ENCODE measurements around the gene ITGA11. TPM values are rescaled to one million over a fixed set of nuclear protein-coding genes. Genes with fewer than 3 reads are reported as not detected.

ITGA11 gene
- total and polyA plus RNA-seq, 2 donors from 2014 or later, result 3.4 to 11.1 TPM

GRCh38 chr15:68405378-68406250 lies 26.3 kb downstream of the ITGA11 start:
- H3K9ac ChIP-seq (ENCODE audit: low read length in 3 of 3), result no peak overlapping the region
- DNase-seq (peak in 2 of 5 donors; percentile 4 to 19), FAIRE-seq (no peak)
- no peaks in the 10 kb centered on the region for H3K27me3 ChIP-seq (ENCODE audit: control insufficient read depth, insufficient read depth, low read length)
- no peaks in the 10 kb centered on the region for H3K9me3 ChIP-seq (ENCODE audit: control insufficient read depth in 2 of 3, insufficient read depth in 1 of 3, low read length in 3 of 3)
- no peaks in the 10 kb centered on the region for H3K36me3 ChIP-seq (ENCODE audit: control insufficient read depth in 2 of 3, insufficient read depth in 3 of 3, low read length in 3 of 3)
- TF ChIP-seq CTCF (IDR thresholded peaks at IDR 0.05; ENCODE audit: borderline replicate concordance, extremely low read depth, insufficient read depth), result no peak
- peaks cover 0 to 4% (median 0%) of the 10 kb centered on the region in 3 donors for H3K4me1 ChIP-seq (ENCODE audit: control insufficient read depth in 2 of 3, insufficient read depth in 2 of 3, low read depth in 1 of 3, low read length in 3 of 3)
- no peak overlapping the region for H3K27ac ChIP-seq (ENCODE audit: low read depth in 2 of 2, low read length in 2 of 2)
- H3K4me3 ChIP-seq (ENCODE audit: low read length in 3 of 3), result no peak overlapping the region
- intact Hi-C loops (cut with DNase I), result no loop called here

DNA sequence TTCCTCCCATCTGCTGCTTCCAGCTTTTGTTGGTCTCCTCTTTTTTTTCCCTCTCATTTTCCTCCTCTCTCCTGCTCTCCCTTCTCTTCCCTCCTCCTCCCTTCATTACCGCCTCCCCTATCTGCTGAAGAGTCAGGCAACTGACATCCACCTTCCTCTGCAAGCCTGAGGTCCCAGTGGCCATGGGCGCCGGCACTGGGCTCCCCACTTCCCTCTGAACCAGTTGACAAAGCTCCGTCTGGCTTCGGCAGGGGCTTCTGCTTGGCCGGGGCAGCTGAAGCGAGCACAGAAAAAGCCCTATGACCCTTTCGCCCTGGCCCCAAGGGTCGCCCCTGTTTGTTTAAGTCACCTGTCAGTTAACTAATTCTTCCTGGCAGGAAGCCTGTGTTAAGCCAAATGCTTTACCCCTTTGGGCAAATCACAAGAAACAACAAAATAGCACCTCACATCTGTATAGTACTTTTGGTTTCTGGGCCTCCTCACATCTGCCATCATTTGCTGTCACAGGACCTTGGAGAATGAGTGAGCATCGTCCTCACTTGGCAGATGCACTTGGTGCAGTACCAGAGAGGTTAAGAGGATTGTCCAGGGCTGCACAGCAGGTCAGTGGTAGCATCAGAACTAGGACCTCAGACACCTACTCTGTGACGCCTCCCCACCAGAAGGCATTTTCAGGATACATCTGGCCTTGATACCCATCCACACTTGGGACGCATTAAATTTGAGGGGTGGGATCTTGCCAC lies 27.7 kb downstream of the ITGA11 start:
- DNase-seq, result peak in 3 of 5 donors; percentile 3 to 41 (median 22)

DNA sequence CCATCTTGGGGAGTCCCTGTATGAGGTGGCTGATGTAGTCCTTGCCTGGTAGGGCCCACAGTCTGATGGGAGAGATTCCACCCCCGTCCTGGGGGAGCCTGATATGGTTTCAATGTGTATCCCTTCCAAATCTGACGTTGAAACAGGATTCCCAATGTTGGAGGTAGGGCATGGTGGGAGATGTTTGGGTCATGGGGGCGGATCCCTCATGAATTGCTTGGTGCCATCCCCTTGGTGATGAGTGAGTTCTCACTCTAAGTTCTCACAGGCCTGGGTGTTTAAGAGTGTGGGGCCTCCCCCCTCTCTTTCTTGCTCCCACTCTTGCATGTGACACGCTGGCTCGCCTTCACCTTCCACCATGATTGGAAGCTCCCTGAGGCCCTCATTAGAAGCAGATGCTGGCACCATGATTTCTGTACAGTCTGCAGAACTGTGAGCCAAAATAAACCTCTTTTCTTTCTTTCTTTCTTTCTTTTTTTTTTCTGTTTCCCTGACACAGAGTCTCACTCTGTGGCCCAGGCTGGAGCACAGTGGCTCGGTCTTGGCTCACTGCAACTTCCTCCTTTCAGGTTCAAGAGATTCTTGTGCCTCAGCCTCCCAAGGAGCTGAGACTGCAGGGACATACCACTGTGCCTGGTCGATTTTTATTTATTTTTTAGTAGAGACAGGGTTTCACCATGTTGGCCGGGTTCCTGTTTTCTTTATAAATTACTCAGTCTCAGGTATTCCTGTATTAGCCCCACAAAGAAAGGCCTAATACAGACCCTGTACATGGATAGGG lies 28.6 kb downstream of the ITGA11 start:
- H3K36me3 ChIP-seq (ENCODE audit: control insufficient read depth in 2 of 3, insufficient read depth in 3 of 3, low read length in 3 of 3), result no peaks in the 10 kb centered on the region
- H3K9ac ChIP-seq (ENCODE audit: low read length in 3 of 3), result no peak overlapping the region

More for the DNA sequence above, 27.7 kb downstream of the ITGA11 start:
- intact Hi-C loops (cut with DNase I), result no loop called here
- Histone ChIP-seq H3K36me3 (ENCODE audit: control insufficient read depth in 2 of 3, insufficient read depth in 3 of 3, low read length in 3 of 3) (no peaks in the 10 kb centered on the region), H3K27ac (ENCODE audit: low read depth in 2 of 2, low read length in 2 of 2) (no peak overlapping the region), H3K4me3 (ENCODE audit: low read length in 3 of 3) (no peak overlapping the region), H3K9ac (ENCODE audit: low read length in 3 of 3) (no peak overlapping the region), H3K9me3 (ENCODE audit: control insufficient read depth in 2 of 3, insufficient read depth in 1 of 3, low read length in 3 of 3) (no peaks in the 10 kb centered on the region), H3K27me3 (ENCODE audit: control insufficient read depth, insufficient read depth, low read length) (no peaks in the 10 kb centered on the region), H3K4me1 (ENCODE audit: control insufficient read depth in 2 of 3, insufficient read depth in 2 of 3, low read depth in 1 of 3, low read length in 3 of 3) (peaks cover 0 to 4% (median 0%) of the 10 kb centered on the region in 3 donors)
- no peak for FAIRE-seq
- TF ChIP-seq CTCF (IDR thresholded peaks at IDR 0.05; ENCODE audit: borderline replicate concordance, extremely low read depth, insufficient read depth), result no peak

More for the DNA sequence above, 28.6 kb downstream of the ITGA11 start:
- no peak for FAIRE-seq
- no peak for TF ChIP-seq CTCF (IDR thresholded peaks at IDR 0.05; ENCODE audit: borderline replicate concordance, extremely low read depth, insufficient read depth)
- no peak overlapping the region for H3K4me3 ChIP-seq (ENCODE audit: low read length in 3 of 3)
- DNase-seq, result peak in 3 of 5 donors; percentile 3 to 21 (median 16)
- no peaks in the 10 kb centered on the region for H3K27me3 ChIP-seq (ENCODE audit: control insufficient read depth, insufficient read depth, low read length)
- intact Hi-C loops (cut with DNase I), result no loop called here
- no peak overlapping the region for H3K27ac ChIP-seq (ENCODE audit: low read depth in 2 of 2, low read length in 2 of 2)
- no peaks in the 10 kb centered on the region for H3K9me3 ChIP-seq (ENCODE audit: control insufficient read depth in 2 of 3, insufficient read depth in 1 of 3, low read length in 3 of 3)
- peaks cover 0 to 4% (median 0%) of the 10 kb centered on the region in 3 donors for H3K4me1 ChIP-seq (ENCODE audit: control insufficient read depth in 2 of 3, insufficient read depth in 2 of 3, low read depth in 1 of 3, low read length in 3 of 3)

Measured in kidney (tissue), 14 donors.